ENCODE data around the gene MRS2.

GRCh38 chr6:24401458-24401857 lies 1.3 kb upstream of the MRS2 start:
- TF ChIP-seq EZH2phosphoT487 (IDR thresholded peaks at IDR 0.05) (no peak), CTCF (IDR thresholded peaks at IDR 0.05) (no peak), EZH2 (IDR thresholded peaks at IDR 0.05) (no peak)
